GM19397 (cell line): Measurements from ENCODE around the gene CYP51A1.
"Not testable (repeated sequence)": the region's sequence is repeated elsewhere in the genome, so short reads cannot be mapped to it uniquely, and the experiment has no call there.

ENCODE experiments used
- ATAC-seq: cut with Tn5 transposase; IDR thresholded peaks from one replicate; pipeline ENCODE4 v1.9.1; 2021; ENCODE audit warnings: mild to moderate bottlenecking, moderate library complexity; ENCODE audit not compliant: unreplicated experiment

Gene CYP51A1

GRCh38 chr7:92131764-92132330 is 2.4 kb downstream of the CYP51A1 start:
- ATAC-seq: no peak

- ATAC-seq: no peak
Measured at GRCh38 chr7:92131093-92131492, 3.2 kb downstream of the CYP51A1 start.

- ATAC-seq: no peak
Measured at GRCh38 chr7:92121681-92122080, 12.6 kb downstream of the CYP51A1 start.

GRCh38 chr7:92119213-92119759 is 15.0 kb downstream of the CYP51A1 start:
- no peak for ATAC-seq

GRCh38 chr7:92116949-92117348 is 17.3 kb downstream of the CYP51A1 start:
- no peak for ATAC-seq

- no peak for ATAC-seq
Measured at GRCh38 chr7:92115821-92116220, 18.5 kb downstream of the CYP51A1 start.

- ATAC-seq: no peak
Measured at GRCh38 chr7:92110857-92111256, 23.4 kb downstream of the CYP51A1 start.

- ATAC-seq: no peak
Measured at GRCh38 chr7:92108821-92109220, 25.5 kb downstream of the CYP51A1 start.

- not testable (repeated sequence) for ATAC-seq
Measured at GRCh38 chr7:92102862-92103261, 31.4 kb downstream of the CYP51A1 start.

- ATAC-seq: no peak
Measured at GRCh38 chr7:92100534-92100933, 33.7 kb downstream of the CYP51A1 start.

- ATAC-seq: no peak
Measured at GRCh38 chr7:92095380-92095779, 38.9 kb downstream of the CYP51A1 start.

GRCh38 chr7:92092210-92092609 is 42.1 kb downstream of the CYP51A1 start:
- ATAC-seq: no peak

GRCh38 chr7:92088266-92088665 is 46.0 kb downstream of the CYP51A1 start:
- ATAC-seq: no peak

- not testable (repeated sequence) for ATAC-seq
Measured at GRCh38 chr7:92083922-92084321, 50.4 kb downstream of the CYP51A1 start.

- ATAC-seq: no peak
Measured at GRCh38 chr7:92076509-92076908, 57.8 kb downstream of the CYP51A1 start.

- ATAC-seq: no peak
Measured at GRCh38 chr7:92075455-92076158, 58.7 kb downstream of the CYP51A1 start.

- no peak for ATAC-seq
Measured at GRCh38 chr7:92072708-92073107, 61.6 kb downstream of the CYP51A1 start.

- no peak for ATAC-seq
Measured at GRCh38 chr7:92072121-92072520, 62.2 kb downstream of the CYP51A1 start.

GRCh38 chr7:92071032-92071431 is 63.2 kb downstream of the CYP51A1 start:
- ATAC-seq: no peak

- ATAC-seq: no peak
Measured at GRCh38 chr7:92064438-92065029, 69.7 kb downstream of the CYP51A1 start.
